ENCODE measurements around the gene DUSP7.

DUSP7 gene

GRCh38 chr3:52049503-52049902 lies 6.9 kb downstream of the DUSP7 start:
- H2AK5ac ChIP-seq (ENCODE audit: low read length, severe bottlenecking), result no peak overlapping the region
- H2BK15ac ChIP-seq (ENCODE audit: low read depth, poor library complexity, severe bottlenecking), result peak overlapping the region; percentile 44
- H3K14ac ChIP-seq (ENCODE audit: low read length in 2 of 2), result no peak overlapping the region
- no peak overlapping the region for H2BK5ac ChIP-seq (ENCODE audit: low read depth, low read length, poor library complexity, severe bottlenecking)
- no peak overlapping the region for H2BK12ac ChIP-seq (ENCODE audit: low read length in 2 of 2)
- peak overlapping the region; percentile 65 for H4K91ac ChIP-seq (ENCODE audit: low read length)
- no peak overlapping the region for H2AFZ ChIP-seq (ENCODE audit: low read depth, low read length)
- no peak overlapping the region for H3K9ac ChIP-seq (ENCODE audit: low read length)
- peaks cover 74% of the 10 kb centered on the region for H3K4me1 ChIP-seq (ENCODE audit: control insufficient read depth, insufficient read depth, low read depth, low read length)
- H3K18ac ChIP-seq (ENCODE audit: low read depth in 1 of 2, low read length in 2 of 2), result no peak overlapping the region
- no peaks in the 10 kb centered on the region for H3K9me3 ChIP-seq (ENCODE audit: control insufficient read depth, low read length)
- H2BK120ac ChIP-seq (ENCODE audit: low read depth, low read length), result peak overlapping the region; percentile 34
- WGBS, result 100% methylated on average over 1 of the region's 2 CpGs
- H3K27ac ChIP-seq (ENCODE audit: low read length, poor library complexity, severe bottlenecking), result no peak overlapping the region
- no peak overlapping the region for H3K4me3 ChIP-seq (ENCODE audit: insufficient read depth in 1 of 2, low read depth in 1 of 2, low read length in 2 of 2)
- H3K4me2 ChIP-seq (ENCODE audit: low read length, poor library complexity, severe bottlenecking), result no peak overlapping the region
- H3K36me3 ChIP-seq (ENCODE audit: control insufficient read depth in 1 of 2, insufficient read depth in 2 of 2, low read depth in 1 of 2, low read length in 2 of 2), result peaks cover 47 to 62% of the 10 kb centered on the region in 2 experiments
- H3K4ac ChIP-seq (ENCODE audit: low read depth in 1 of 2, low read length in 2 of 2), result no peak overlapping the region
- H3K27me3 ChIP-seq (ENCODE audit: control insufficient read depth in 1 of 2, insufficient read depth in 1 of 2, low read length in 2 of 2), result no peaks in the 10 kb centered on the region
- no peak overlapping the region for H4K8ac ChIP-seq (ENCODE audit: low read length)
- H3K23ac ChIP-seq (ENCODE audit: low read length in 2 of 2), result no peak overlapping the region
- DNase-seq, result no peak
- H3K79me1 ChIP-seq (replicated peaks; ENCODE audit: low read length, poor library complexity, severe bottlenecking), result peaks cover 19% of the 10 kb centered on the region

DNA sequence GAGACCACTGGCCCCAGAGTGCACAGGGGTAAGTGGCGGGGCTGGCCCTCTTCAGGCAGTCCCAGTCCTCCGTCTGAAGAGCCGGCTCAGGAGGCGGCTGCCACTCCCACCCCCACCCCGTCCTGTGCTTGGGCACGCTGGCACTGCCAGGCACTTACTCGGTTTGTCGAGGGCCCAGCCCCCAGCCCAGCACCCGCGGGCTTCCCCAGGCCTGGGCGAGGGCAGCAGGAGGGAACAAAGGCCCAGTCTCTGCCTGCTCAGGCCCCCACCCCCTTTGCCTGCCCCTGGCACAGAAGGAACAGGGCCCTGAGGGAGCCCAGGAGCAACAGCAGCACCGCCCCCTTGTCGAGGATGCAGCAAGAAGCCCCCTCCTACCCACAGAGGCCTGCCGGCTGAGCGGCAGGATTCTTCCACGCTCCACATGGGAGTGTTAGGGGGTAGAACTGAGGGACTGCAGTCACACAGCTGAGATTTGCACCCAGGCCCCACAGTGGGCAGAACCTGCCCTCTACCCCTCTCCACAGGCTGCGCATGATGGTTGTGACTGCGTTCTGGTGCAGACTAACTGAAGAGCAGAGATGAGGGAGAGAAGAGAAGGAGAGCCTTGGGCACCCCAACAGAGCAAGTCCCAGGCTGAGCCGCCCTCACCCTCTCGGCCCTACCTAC lies 8.9 kb downstream of the DUSP7 start:
- H3K23ac ChIP-seq (ENCODE audit: low read length in 2 of 2), result no peak overlapping the region

GRCh38 chr3:52046902-52047239 lies 9.5 kb downstream of the DUSP7 start:
- Histone ChIP-seq H2BK5ac (ENCODE audit: low read depth, low read length, poor library complexity, severe bottlenecking) (peak overlapping the region; percentile 57), H3K4me1 (ENCODE audit: control insufficient read depth, insufficient read depth, low read depth, low read length) (peaks cover 57% of the 10 kb centered on the region), H3K4me3 (ENCODE audit: insufficient read depth in 1 of 2, low read depth in 1 of 2, low read length in 2 of 2) (no peak overlapping the region), H2BK12ac (ENCODE audit: low read length in 2 of 2) (peak overlapping the region; percentile 6 to 97), H4K91ac (ENCODE audit: low read length) (peak overlapping the region; percentile 94), H3K9me3 (ENCODE audit: control insufficient read depth, low read length) (no peaks in the 10 kb centered on the region), H3K27me3 (ENCODE audit: control insufficient read depth in 1 of 2, insufficient read depth in 1 of 2, low read length in 2 of 2) (no peaks in the 10 kb centered on the region), H4K8ac (ENCODE audit: low read length) (peak overlapping the region; percentile 97), H3K23ac (ENCODE audit: low read length in 2 of 2) (no peak overlapping the region), H3K79me1 (replicated peaks; ENCODE audit: low read length, poor library complexity, severe bottlenecking) (peaks cover 19% of the 10 kb centered on the region), H3K14ac (ENCODE audit: low read length in 2 of 2) (peak overlapping the region in 1 of 2 experiments; percentile 85), H2BK15ac (ENCODE audit: low read depth, poor library complexity, severe bottlenecking) (peak overlapping the region; percentile 75), H2AFZ (ENCODE audit: low read depth, low read length) (no peak overlapping the region), H2BK120ac (ENCODE audit: low read depth, low read length) (peak overlapping the region; percentile 86), H3K4me2 (ENCODE audit: low read length, poor library complexity, severe bottlenecking) (no peak overlapping the region), H2AK5ac (ENCODE audit: low read length, severe bottlenecking) (peak overlapping the region; percentile 34), H3K9ac (ENCODE audit: low read length) (peak overlapping the region; percentile 45), H3K36me3 (ENCODE audit: control insufficient read depth in 1 of 2, insufficient read depth in 2 of 2, low read depth in 1 of 2, low read length in 2 of 2) (peaks cover 32 to 38% of the 10 kb centered on the region in 2 experiments), H3K4ac (ENCODE audit: low read depth in 1 of 2, low read length in 2 of 2) (peak overlapping the region; percentile 85 to 90), H3K27ac (ENCODE audit: low read length, poor library complexity, severe bottlenecking) (peak overlapping the region; percentile 90), H3K18ac (ENCODE audit: low read depth in 1 of 2, low read length in 2 of 2) (peak overlapping the region; percentile 37 to 96)
- no peak for DNase-seq
- 36% methylated on average over 7 of the region's 7 CpGs for WGBS

More for the DNA sequence above, 8.9 kb downstream of the DUSP7 start:
- Histone ChIP-seq H3K4me1 (ENCODE audit: control insufficient read depth, insufficient read depth, low read depth, low read length) (peaks cover 62% of the 10 kb centered on the region), H4K8ac (ENCODE audit: low read length) (peak overlapping the region; percentile 97), H3K79me1 (replicated peaks; ENCODE audit: low read length, poor library complexity, severe bottlenecking) (peaks cover 19% of the 10 kb centered on the region), H4K91ac (ENCODE audit: low read length) (peak overlapping the region; percentile 94), H3K36me3 (ENCODE audit: control insufficient read depth in 1 of 2, insufficient read depth in 2 of 2, low read depth in 1 of 2, low read length in 2 of 2) (peaks cover 38 to 44% of the 10 kb centered on the region in 2 experiments), H2BK15ac (ENCODE audit: low read depth, poor library complexity, severe bottlenecking) (peak overlapping the region; percentile 75), H2BK12ac (ENCODE audit: low read length in 2 of 2) (peak overlapping the region; percentile 6 to 97), H3K4ac (ENCODE audit: low read depth in 1 of 2, low read length in 2 of 2) (peak overlapping the region; percentile 85 to 90), H2BK5ac (ENCODE audit: low read depth, low read length, poor library complexity, severe bottlenecking) (peak overlapping the region; percentile 57), H3K4me3 (ENCODE audit: insufficient read depth in 1 of 2, low read depth in 1 of 2, low read length in 2 of 2) (no peak overlapping the region), H2AK5ac (ENCODE audit: low read length, severe bottlenecking) (peak overlapping the region; percentile 87), H3K18ac (ENCODE audit: low read depth in 1 of 2, low read length in 2 of 2) (peak overlapping the region; percentile 90 to 96), H3K14ac (ENCODE audit: low read length in 2 of 2) (peak overlapping the region in 1 of 2 experiments; percentile 85), H3K9ac (ENCODE audit: low read length) (peak overlapping the region; percentile 45), H3K9me3 (ENCODE audit: control insufficient read depth, low read length) (no peaks in the 10 kb centered on the region), H3K27me3 (ENCODE audit: control insufficient read depth in 1 of 2, insufficient read depth in 1 of 2, low read length in 2 of 2) (no peaks in the 10 kb centered on the region), H2BK120ac (ENCODE audit: low read depth, low read length) (peak overlapping the region; percentile 86), H3K4me2 (ENCODE audit: low read length, poor library complexity, severe bottlenecking) (no peak overlapping the region), H3K27ac (ENCODE audit: low read length, poor library complexity, severe bottlenecking) (peak overlapping the region; percentile 90), H2AFZ (ENCODE audit: low read depth, low read length) (no peak overlapping the region)
- 65% methylated on average over 11 of the region's 20 CpGs for WGBS
- DNase-seq, result no peak

GRCh38 chr3:52046186-52046901 lies 10.0 kb downstream of the DUSP7 start:
- H3K79me1 ChIP-seq (replicated peaks; ENCODE audit: low read length, poor library complexity, severe bottlenecking), result peaks cover 18% of the 10 kb centered on the region
- DNase-seq, result peak; percentile 99
- H2BK12ac ChIP-seq (ENCODE audit: low read length in 2 of 2), result peak overlapping the region; percentile 90 to 97
- H3K27ac ChIP-seq (ENCODE audit: low read length, poor library complexity, severe bottlenecking), result peak overlapping the region; percentile 90
- peak overlapping the region; percentile 89 to 92 for H3K4ac ChIP-seq (ENCODE audit: low read depth in 1 of 2, low read length in 2 of 2)
- H3K4me1 ChIP-seq (ENCODE audit: control insufficient read depth, insufficient read depth, low read depth, low read length), result peaks cover 52% of the 10 kb centered on the region
- H3K14ac ChIP-seq (ENCODE audit: low read length in 2 of 2), result peak overlapping the region in 1 of 2 experiments; percentile 85
- peak overlapping the region; percentile 86 for H2BK120ac ChIP-seq (ENCODE audit: low read depth, low read length)
- peak overlapping the region; percentile 45 for H3K9ac ChIP-seq (ENCODE audit: low read length)
- H3K18ac ChIP-seq (ENCODE audit: low read depth in 1 of 2, low read length in 2 of 2), result peak overlapping the region; percentile 91 to 96
- no peak overlapping the region for H3K23ac ChIP-seq (ENCODE audit: low read length in 2 of 2)
- peaks cover 28 to 33% of the 10 kb centered on the region in 2 experiments for H3K36me3 ChIP-seq (ENCODE audit: control insufficient read depth in 1 of 2, insufficient read depth in 2 of 2, low read depth in 1 of 2, low read length in 2 of 2)
- 24% methylated on average over 12 of the region's 12 CpGs for WGBS
- no peak overlapping the region for H3K4me3 ChIP-seq (ENCODE audit: insufficient read depth in 1 of 2, low read depth in 1 of 2, low read length in 2 of 2)
- H2BK15ac ChIP-seq (ENCODE audit: low read depth, poor library complexity, severe bottlenecking), result peak overlapping the region; percentile 75
- peak overlapping the region; percentile 91 for H2AK5ac ChIP-seq (ENCODE audit: low read length, severe bottlenecking)
- no peak overlapping the region for H3K4me2 ChIP-seq (ENCODE audit: low read length, poor library complexity, severe bottlenecking)
- H3K27me3 ChIP-seq (ENCODE audit: control insufficient read depth in 1 of 2, insufficient read depth in 1 of 2, low read length in 2 of 2), result no peaks in the 10 kb centered on the region
- H2BK5ac ChIP-seq (ENCODE audit: low read depth, low read length, poor library complexity, severe bottlenecking), result peak overlapping the region; percentile 38
- no peak overlapping the region for H2AFZ ChIP-seq (ENCODE audit: low read depth, low read length)
- peak overlapping the region; percentile 96 for H4K91ac ChIP-seq (ENCODE audit: low read length)
- H3K9me3 ChIP-seq (ENCODE audit: control insufficient read depth, low read length), result no peaks in the 10 kb centered on the region
- peak overlapping the region; percentile 98 for H4K8ac ChIP-seq (ENCODE audit: low read length)

Measured in mesenchymal stem cell (in vitro differentiated cells and primary cell).